Measurements from ENCODE around the gene GRID1. TPM values are rescaled to one million over a fixed set of nuclear protein-coding genes. Genes with fewer than 3 reads are reported as not detected.

GRID1 gene
- total and polyA plus RNA-seq, 10 donors: 0.06 to 0.42 (median 0.15) TPM; not detected in 4

GRCh38 chr10:86136934-86137333, 229.7 kb downstream of the GRID1 start:
- no peak for TF ChIP-seq POLR2AphosphoS5 (IDR thresholded peaks at IDR 0.05)
- TF ChIP-seq POLR2A (IDR thresholded peaks at IDR 0.05): no peak
- no peak for TF ChIP-seq CTCF (IDR thresholded peaks at IDR 0.05 in 8 of 11, conservative IDR thresholded peaks at IDR 0.05 in 3 of 11)
- WGBS, 5 donors: 65 to 80% (median 72%) methylated on average over 4 of the region's 4 CpGs
- intact Hi-C loops (cut with DNase I; ENCODE audit: low total_unique reads): no loop called here

GRCh38 chr10:86135191-86135590, 231.4 kb downstream of the GRID1 start:
- no peak for TF ChIP-seq POLR2A (IDR thresholded peaks at IDR 0.05)
- DNase-seq: no peak
- Histone ChIP-seq H3K9me3 (no peaks in the 10 kb centered on the region), H3K4me1 (no peaks in the 10 kb centered on the region), H3K4me3 (no peak overlapping the region), H3K36me3 (no peaks in the 10 kb centered on the region), H3K27me3 (replicated peaks in 1 of 7) (peaks cover 0 to 2% (median 0%) of the 10 kb centered on the region in 7 donors), H3K27ac (no peak overlapping the region)
- WGBS, 5 donors: 83 to 100% (median 93%) methylated on average over 2 of the region's 2 CpGs
- intact Hi-C loops (cut with DNase I; ENCODE audit: low total_unique reads): no loop called here

More at GRCh38 chr10:86136934-86137333, 229.7 kb downstream of the GRID1 start:
- H3K4me1 ChIP-seq: no peaks in the 10 kb centered on the region
- no peaks in the 10 kb centered on the region for H3K9me3 ChIP-seq
- no peak overlapping the region for H3K4me3 ChIP-seq
- peaks cover 0 to 15% (median 0%) of the 10 kb centered on the region in 7 donors for H3K27me3 ChIP-seq (replicated peaks in 1 of 7)
- DNase-seq: no peak
- no peak overlapping the region for H3K27ac ChIP-seq
- H3K36me3 ChIP-seq: no peaks in the 10 kb centered on the region

- peaks cover 0 to 24% (median 0%) of the 10 kb centered on the region in 7 donors for H3K27me3 ChIP-seq (replicated peaks in 1 of 7)
- no peaks in the 10 kb centered on the region for H3K9me3 ChIP-seq
- H3K4me3 ChIP-seq: no peak overlapping the region
- intact Hi-C loops (cut with DNase I; ENCODE audit: low total_unique reads): no loop called here
- H3K36me3 ChIP-seq: no peaks in the 10 kb centered on the region
- 82 to 94% (median 89%) methylated on average over 13 to 18 of the region's 18 CpGs for WGBS, 5 donors
- DNase-seq: no peak
- H3K4me1 ChIP-seq: no peaks in the 10 kb centered on the region
- H3K27ac ChIP-seq: no peak overlapping the region
- no peak for TF ChIP-seq CTCF (IDR thresholded peaks at IDR 0.05 in 8 of 11, conservative IDR thresholded peaks at IDR 0.05 in 3 of 11)
- no peak for TF ChIP-seq POLR2A (IDR thresholded peaks at IDR 0.05)
- TF ChIP-seq POLR2AphosphoS5 (IDR thresholded peaks at IDR 0.05): no peak
These were observed 235.7 kb downstream of the GRID1 start for GRCh38 chr10:86130737-86131475.

GRCh38 chr10:86130041-86130440, 236.6 kb downstream of the GRID1 start:
- Histone ChIP-seq H3K4me1 (no peaks in the 10 kb centered on the region), H3K27me3 (replicated peaks in 1 of 7) (peaks cover 0 to 24% (median 0%) of the 10 kb centered on the region in 7 donors), H3K4me3 (no peak overlapping the region), H3K36me3 (no peaks in the 10 kb centered on the region), H3K9me3 (no peaks in the 10 kb centered on the region), H3K27ac (no peak overlapping the region)
- intact Hi-C loops (cut with DNase I; ENCODE audit: low total_unique reads): no loop called here
- TF ChIP-seq POLR2A (IDR thresholded peaks at IDR 0.05) (no peak), CTCF (IDR thresholded peaks at IDR 0.05 in 8 of 11, conservative IDR thresholded peaks at IDR 0.05 in 3 of 11) (no peak), POLR2AphosphoS5 (IDR thresholded peaks at IDR 0.05) (no peak)
- DNase-seq: no peak
